ENCODE data around the gene NPHP4.

The NPHP4 gene

GRCh38 chr1:5990913-5991312, 1.3 kb downstream of the NPHP4 start:
- peak overlapping the region; percentile 95 for H3K4me3 Mint-ChIP-seq
- TF ChIP-seq CTCF (IDR thresholded peaks at IDR 0.05) = no peak
- peak overlapping the region; percentile 79 for H3K27ac Mint-ChIP-seq
- H3K4me1 Mint-ChIP-seq = peaks cover 45% of the 10 kb centered on the region
- no peak for DNase-seq
- H3K36me3 Mint-ChIP-seq (ENCODE audit: low read depth) = peaks cover 1% of the 10 kb centered on the region
- H3K9me3 Mint-ChIP-seq = no peaks in the 10 kb centered on the region
- peaks cover 25% of the 10 kb centered on the region for H3K27me3 Mint-ChIP-seq (ENCODE audit: low read depth, poor library complexity)

- Mint-ChIP-seq H3K27ac (no peak overlapping the region), H3K9me3 (no peaks in the 10 kb centered on the region), H3K36me3 (ENCODE audit: low read depth) (peaks cover 10% of the 10 kb centered on the region), H3K4me1 (peaks cover 45% of the 10 kb centered on the region), H3K27me3 (ENCODE audit: low read depth, poor library complexity) (peaks cover 25% of the 10 kb centered on the region), H3K4me3 (peak overlapping the region; percentile 68)
- no peak for DNase-seq
- no peak for TF ChIP-seq CTCF (IDR thresholded peaks at IDR 0.05)
These were observed 2.4 kb downstream of the NPHP4 start for GRCh38 chr1:5989731-5990271.

- no peaks in the 10 kb centered on the region for H3K9me3 Mint-ChIP-seq
- H3K27me3 Mint-ChIP-seq (ENCODE audit: low read depth, poor library complexity) = peaks cover 19% of the 10 kb centered on the region
- H3K4me3 Mint-ChIP-seq = no peak overlapping the region
- no peak overlapping the region for H3K27ac Mint-ChIP-seq
- H3K36me3 Mint-ChIP-seq (ENCODE audit: low read depth) = peaks cover 15% of the 10 kb centered on the region
- H3K4me1 Mint-ChIP-seq = peaks cover 39% of the 10 kb centered on the region
- no peak for DNase-seq
- no peak for TF ChIP-seq CTCF (IDR thresholded peaks at IDR 0.05)
These were observed 3.0 kb downstream of the NPHP4 start for GRCh38 chr1:5989286-5989605.

- Mint-ChIP-seq H3K4me1 (peaks cover 34% of the 10 kb centered on the region), H3K27me3 (ENCODE audit: low read depth, poor library complexity) (peaks cover 14% of the 10 kb centered on the region), H3K27ac (no peak overlapping the region), H3K9me3 (no peaks in the 10 kb centered on the region), H3K36me3 (ENCODE audit: low read depth) (peaks cover 15% of the 10 kb centered on the region), H3K4me3 (no peak overlapping the region)
- TF ChIP-seq CTCF (IDR thresholded peaks at IDR 0.05) = no peak
- no peak for DNase-seq
These were observed 3.5 kb downstream of the NPHP4 start for GRCh38 chr1:5988596-5989285.

GRCh38 chr1:5986018-5986417, 6.2 kb downstream of the NPHP4 start:
- Mint-ChIP-seq H3K4me3 (no peak overlapping the region), H3K36me3 (ENCODE audit: low read depth) (peaks cover 15% of the 10 kb centered on the region), H3K27me3 (ENCODE audit: low read depth, poor library complexity) (peaks cover 4% of the 10 kb centered on the region), H3K27ac (no peak overlapping the region), H3K4me1 (peaks cover 42% of the 10 kb centered on the region), H3K9me3 (no peaks in the 10 kb centered on the region)
- DNase-seq = no peak
- no peak for TF ChIP-seq CTCF (IDR thresholded peaks at IDR 0.05)

GRCh38 chr1:5985250-5985649, 7.0 kb downstream of the NPHP4 start:
- peaks cover 15% of the 10 kb centered on the region for H3K36me3 Mint-ChIP-seq (ENCODE audit: low read depth)
- no peak for TF ChIP-seq CTCF (IDR thresholded peaks at IDR 0.05)
- H3K9me3 Mint-ChIP-seq = no peaks in the 10 kb centered on the region
- H3K27me3 Mint-ChIP-seq (ENCODE audit: low read depth, poor library complexity) = no peaks in the 10 kb centered on the region
- H3K27ac Mint-ChIP-seq = no peak overlapping the region
- H3K4me1 Mint-ChIP-seq = peaks cover 42% of the 10 kb centered on the region
- DNase-seq = no peak
- H3K4me3 Mint-ChIP-seq = no peak overlapping the region
